Measurements from ENCODE around the gene SEC23A. TPM values are rescaled to one million over a fixed set of nuclear protein-coding genes. Genes with fewer than 3 reads are reported as not detected.

Gene SEC23A
- total RNA-seq, 1 experiment from 2014 or later, result 62.9 TPM

DNA sequence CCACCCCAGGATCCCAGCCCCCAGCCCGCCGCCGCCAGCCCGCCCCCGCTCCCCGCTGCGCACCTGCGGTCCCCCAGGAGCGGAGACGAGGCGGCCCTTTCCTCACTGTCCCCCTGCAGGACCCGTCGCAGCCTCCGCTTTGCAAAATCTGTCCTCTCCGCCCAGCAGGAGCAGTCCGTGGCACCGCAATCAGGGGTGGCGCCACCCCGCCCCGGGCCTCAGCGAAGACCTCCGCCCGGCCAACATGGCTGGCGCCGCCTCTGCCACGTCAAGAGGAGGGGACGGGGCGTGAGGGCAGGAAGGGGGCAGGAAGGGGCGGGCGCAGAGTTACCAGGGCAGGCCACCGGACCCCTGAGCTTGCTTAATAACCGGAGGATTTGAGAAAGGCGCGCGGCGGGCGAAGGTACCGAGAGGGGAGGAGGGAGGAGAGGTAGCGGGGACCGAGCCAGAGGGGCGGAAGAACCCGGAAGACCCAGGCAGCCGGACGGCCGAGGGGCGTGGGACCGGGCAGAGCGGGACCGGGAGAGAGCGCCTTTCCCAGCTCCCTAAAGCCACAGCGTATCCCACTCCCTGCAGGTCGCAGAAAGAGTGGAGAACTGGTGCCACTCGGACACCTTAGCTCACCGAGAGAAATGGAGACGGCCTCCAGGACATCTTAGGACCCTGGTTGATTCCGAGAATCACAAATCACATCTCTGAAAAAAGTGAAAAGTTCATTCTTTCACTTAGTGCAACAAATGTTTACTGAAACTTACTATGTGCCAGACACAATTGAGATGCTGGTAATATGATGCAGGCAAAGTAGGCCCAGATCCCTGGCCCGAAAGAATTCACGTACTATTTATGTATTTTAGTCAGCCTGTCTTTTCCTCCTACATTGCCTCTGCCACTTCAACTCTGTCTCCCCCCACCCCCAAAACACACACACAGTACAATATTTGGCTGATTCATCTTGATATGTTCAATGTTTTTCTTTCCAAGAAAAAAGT, at the start of gene SEC23A (continued):
- peak; percentile 73; the same call in 1 of the 2 replicates for TF ChIP-seq TEAD1 (CRISPR knock-in tag; IDR thresholded peaks at IDR 0.05)
- no peak for TF ChIP-seq ZNF396 (CRISPR knock-in tag; IDR thresholded peaks at IDR 0.05; ENCODE audit: borderline replicate concordance)
- TF ChIP-seq E2F5 (CRISPR knock-in tag; IDR thresholded peaks at IDR 0.05), result peak; percentile 76; the same call in 1 of the 2 replicates
- TF ChIP-seq E2F1 (CRISPR knock-in tag; IDR thresholded peaks at IDR 0.05), result peak; percentile 30; the same call in 1 of the 2 replicates
- no peak for TF ChIP-seq GTF2I (CRISPR knock-in tag; conservative IDR thresholded peaks at IDR 0.05)
- TF ChIP-seq CDX4 (CRISPR knock-in tag; IDR thresholded peaks at IDR 0.05; ENCODE audit: borderline replicate concordance), result no peak
- TF ChIP-seq SOX15 (CRISPR knock-in tag; IDR thresholded peaks at IDR 0.05), result no peak
- peak; percentile 76; the same call in 1 of the 2 replicates for TF ChIP-seq ETV6 (CRISPR knock-in tag; IDR thresholded peaks at IDR 0.05)
- TF ChIP-seq FOXP1 (CRISPR knock-in tag; IDR thresholded peaks at IDR 0.05; ENCODE audit: borderline replicate concordance), result peak; percentile 77
- no peak for TF ChIP-seq ZMAT4 (CRISPR knock-in tag; IDR thresholded peaks at IDR 0.05)
- TF ChIP-seq MAX (CRISPR knock-in tag; IDR thresholded peaks at IDR 0.05), result peak; percentile 67; the same call in 1 of the 2 replicates
- no peak for TF ChIP-seq RELA (CRISPR knock-in tag; IDR thresholded peaks at IDR 0.05; ENCODE audit: borderline replicate concordance)
- TF ChIP-seq, protein P1, sequence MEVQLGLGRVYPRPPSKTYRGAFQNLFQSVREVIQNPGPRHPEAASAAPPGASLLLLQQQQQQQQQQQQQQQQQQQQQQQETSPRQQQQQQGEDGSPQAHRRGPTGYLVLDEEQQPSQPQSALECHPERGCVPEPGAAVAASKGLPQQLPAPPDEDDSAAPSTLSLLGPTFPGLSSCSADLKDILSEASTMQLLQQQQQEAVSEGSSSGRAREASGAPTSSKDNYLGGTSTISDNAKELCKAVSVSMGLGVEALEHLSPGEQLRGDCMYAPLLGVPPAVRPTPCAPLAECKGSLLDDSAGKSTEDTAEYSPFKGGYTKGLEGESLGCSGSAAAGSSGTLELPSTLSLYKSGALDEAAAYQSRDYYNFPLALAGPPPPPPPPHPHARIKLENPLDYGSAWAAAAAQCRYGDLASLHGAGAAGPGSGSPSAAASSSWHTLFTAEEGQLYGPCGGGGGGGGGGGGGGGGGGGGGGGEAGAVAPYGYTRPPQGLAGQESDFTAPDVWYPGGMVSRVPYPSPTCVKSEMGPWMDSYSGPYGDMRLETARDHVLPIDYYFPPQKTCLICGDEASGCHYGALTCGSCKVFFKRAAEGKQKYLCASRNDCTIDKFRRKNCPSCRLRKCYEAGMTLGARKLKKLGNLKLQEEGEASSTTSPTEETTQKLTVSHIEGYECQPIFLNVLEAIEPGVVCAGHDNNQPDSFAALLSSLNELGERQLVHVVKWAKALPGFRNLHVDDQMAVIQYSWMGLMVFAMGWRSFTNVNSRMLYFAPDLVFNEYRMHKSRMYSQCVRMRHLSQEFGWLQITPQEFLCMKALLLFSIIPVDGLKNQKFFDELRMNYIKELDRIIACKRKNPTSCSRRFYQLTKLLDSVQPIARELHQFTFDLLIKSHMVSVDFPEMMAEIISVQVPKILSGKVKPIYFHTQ (CRISPR knock-in tag; IDR thresholded peaks at IDR 0.05), result no peak
- TF ChIP-seq MYBL2 (CRISPR knock-in tag; IDR thresholded peaks at IDR 0.05), result 0 out of 2 replicates have a peak, but pooled peaks have one; percentile 74
- TF ChIP-seq NR2C2 (CRISPR knock-in tag; IDR thresholded peaks at IDR 0.05), result no peak
- TF ChIP-seq TP53 (CRISPR knock-in tag; IDR thresholded peaks at IDR 0.05), result peak; percentile 84
- TF ChIP-seq JUN (CRISPR knock-in tag; IDR thresholded peaks at IDR 0.05), result no peak
- peak; percentile 85 for TF ChIP-seq ZNF121 (CRISPR knock-in tag; IDR thresholded peaks at IDR 0.05)
- peak; percentile 52; the same call in 1 of the 2 replicates for TF ChIP-seq ZBTB21 (CRISPR knock-in tag; IDR thresholded peaks at IDR 0.05; ENCODE audit: borderline replicate concordance)
- TF ChIP-seq ZNF671 (CRISPR knock-in tag; IDR thresholded peaks at IDR 0.05), result no peak
- TF ChIP-seq FOXK1 (CRISPR knock-in tag; IDR thresholded peaks at IDR 0.05), result peak; percentile 49; the same call in 1 of the 2 replicates
- TF ChIP-seq FOXP4 (CRISPR knock-in tag; IDR thresholded peaks at IDR 0.05), result peak; percentile 29; the same call in 1 of the 2 replicates
- TF ChIP-seq SP1 (CRISPR knock-in tag; conservative IDR thresholded peaks at IDR 0.05), result peak; percentile 94
- TF ChIP-seq ZNF232 (CRISPR knock-in tag; IDR thresholded peaks at IDR 0.05), result peak; percentile 58; the same call in 1 of the 2 replicates
- no peak for TF ChIP-seq SMAD4 (CRISPR knock-in tag; IDR thresholded peaks at IDR 0.05)
- no peak for TF ChIP-seq IRF2 (CRISPR knock-in tag; IDR thresholded peaks at IDR 0.05; ENCODE audit: borderline replicate concordance, low read depth)
- TF ChIP-seq TCF7 (CRISPR knock-in tag; IDR thresholded peaks at IDR 0.05; ENCODE audit: low read depth), result no peak
- TF ChIP-seq ESRRA (CRISPR knock-in tag; IDR thresholded peaks at IDR 0.05; ENCODE audit: borderline replicate concordance), result peak; percentile 86; the same call in 1 of the 2 replicates

Data from WTC11 (cell line).